GM21619 (cell line): ENCODE data around the gene BCL6.

Experiments used
- ATAC-seq: cut with Tn5 transposase; IDR thresholded peaks from one replicate; pipeline ENCODE4 v1.9.1; 2021; ENCODE audit not compliant: unreplicated experiment

Gene BCL6

DNA sequence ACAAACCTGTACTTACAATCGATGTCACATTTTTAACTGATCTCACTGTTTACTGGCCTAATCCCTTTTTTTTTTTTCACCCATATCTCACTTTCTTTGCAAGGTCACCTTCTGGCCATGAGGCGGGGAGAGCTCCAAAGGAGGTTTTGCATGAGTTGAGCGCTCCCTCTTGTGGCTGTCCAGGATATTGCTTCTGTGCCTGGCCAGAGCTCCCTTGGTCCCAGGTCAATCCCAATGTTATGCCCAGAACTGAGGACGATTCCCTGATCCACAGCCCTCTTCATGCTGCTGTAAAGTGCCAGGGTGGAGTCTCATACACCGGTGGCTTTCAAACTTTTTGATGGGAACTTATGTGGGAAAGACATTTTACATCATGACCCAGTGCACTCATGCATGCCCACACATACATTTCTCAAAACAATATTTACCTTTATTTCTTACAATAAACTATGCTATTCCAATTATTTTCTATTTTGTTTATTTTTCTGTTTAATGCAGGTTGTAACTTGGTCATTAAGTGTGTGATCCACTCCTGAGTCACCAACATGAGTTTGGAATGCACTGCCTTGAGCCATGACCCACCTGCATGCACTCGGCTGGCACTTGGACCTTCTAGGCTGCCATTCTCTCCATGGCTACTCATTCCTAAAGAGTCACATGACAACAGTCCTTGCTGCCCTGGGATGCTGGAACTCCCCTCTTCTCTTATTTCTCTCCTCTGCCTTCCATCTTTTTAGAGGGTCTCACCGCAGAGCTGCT, 65.5 kb downstream of the BCL6 start:
- ATAC-seq: peak; percentile 65

DNA sequence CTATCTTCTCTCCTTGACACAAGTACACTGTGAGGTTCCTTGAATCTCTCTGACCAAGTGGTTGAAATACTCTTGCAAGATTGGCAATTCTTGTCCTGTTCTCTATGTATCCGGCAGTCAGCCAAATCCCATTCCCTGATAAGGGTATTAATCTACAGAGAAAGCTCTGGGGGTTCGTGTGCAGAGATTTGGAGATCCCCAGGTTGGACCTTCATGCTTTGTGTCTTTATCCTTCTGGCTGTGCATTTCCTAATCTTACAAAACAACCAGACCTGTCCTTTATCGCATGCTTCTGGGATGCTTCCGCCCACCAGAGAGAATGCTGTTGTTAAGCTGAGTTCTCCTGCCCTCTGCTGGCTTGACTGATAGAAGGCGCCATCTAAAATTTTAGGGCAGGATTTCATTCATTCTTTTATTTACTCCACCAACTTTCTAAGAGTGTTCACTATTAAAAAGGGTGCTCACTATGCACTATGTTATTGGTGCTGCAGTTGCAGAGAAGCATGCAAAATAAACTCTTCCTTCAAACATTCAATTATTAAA, 66.5 kb downstream of the BCL6 start:
- ATAC-seq: no peak

DNA sequence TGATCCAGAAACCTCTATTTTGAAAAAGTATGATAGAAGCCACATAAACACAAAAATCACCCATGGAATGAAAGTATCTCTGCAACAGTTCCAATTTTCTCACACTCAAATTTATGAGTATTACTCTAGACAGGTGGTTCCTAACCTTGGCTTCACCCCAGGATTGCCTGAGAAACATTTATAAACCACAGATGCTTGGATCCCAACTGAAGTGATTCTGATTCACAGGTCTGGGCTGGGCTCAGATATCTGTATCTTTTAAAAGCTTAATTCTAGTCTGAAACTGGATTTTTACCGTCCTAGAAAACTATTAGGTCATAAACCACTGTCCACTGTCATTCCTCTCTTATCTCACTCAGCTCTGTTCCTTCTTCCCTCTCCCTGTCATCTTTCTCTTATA, 67.7 kb downstream of the BCL6 start:
- ATAC-seq: no peak

GRCh38 chr3:187673012-187673411, 72.3 kb downstream of the BCL6 start:
- no peak for ATAC-seq
